Renal cortical epithelial cell (primary cell): Measurements from ENCODE around the gene VSIR. TPM values are rescaled to one million over a fixed set of nuclear protein-coding genes. Genes with fewer than 3 reads are reported as not detected.

Experiments
- DNase-seq: peaks from one replicate; pipeline ENCODE4 v3.0.0-alpha.2; 2011; ENCODE audit warnings: low read depth
- total RNA-seq: library from RNA; depleted of rRNA; stranded (reverse); fragments of >200 nt; gene quantifications from 2 replicates; pipeline ENCODE4 v1.2.3, GENCODE V29; 2014

Gene VSIR
- total RNA-seq, 1 donor from 2014 or later = 14.0 TPM

GRCh38 chr10:71747039-71747531 is 26.2 kb downstream of the VSIR start:
- no peak for DNase-seq

GRCh38 chr10:71746344-71747037 is 26.8 kb downstream of the VSIR start:
- DNase-seq = no peak

- DNase-seq = no peak
Measured at GRCh38 chr10:71745664-71746250, 27.6 kb downstream of the VSIR start.

- DNase-seq = no peak
Measured at GRCh38 chr10:71744897-71745663, 28.2 kb downstream of the VSIR start.

GRCh38 chr10:71743866-71744265 is 29.5 kb downstream of the VSIR start:
- no peak for DNase-seq

- DNase-seq = no peak
Measured at GRCh38 chr10:71743089-71743838, 30.1 kb downstream of the VSIR start.

- DNase-seq = no peak
Measured at GRCh38 chr10:71742301-71743088, 30.8 kb downstream of the VSIR start.

GRCh38 chr10:71741671-71742070 is 31.6 kb downstream of the VSIR start:
- no peak for DNase-seq

GRCh38 chr10:71741029-71741428 is 32.3 kb downstream of the VSIR start:
- no peak for DNase-seq

- DNase-seq = peak; percentile 24
Measured at GRCh38 chr10:71740069-71740653, 33.2 kb downstream of the VSIR start.

GRCh38 chr10:71739358-71739900 is 33.9 kb downstream of the VSIR start:
- DNase-seq = no peak

- DNase-seq = no peak
Measured at GRCh38 chr10:71737834-71738197, 35.5 kb downstream of the VSIR start.

- DNase-seq = no peak
Measured at GRCh38 chr10:71737001-71737833, 36.1 kb downstream of the VSIR start.

GRCh38 chr10:71736570-71736952 is 36.8 kb downstream of the VSIR start:
- no peak for DNase-seq

GRCh38 chr10:71735709-71736569 is 37.4 kb downstream of the VSIR start:
- DNase-seq = no peak

- no peak for DNase-seq
Measured at GRCh38 chr10:71734797-71735196, 38.5 kb downstream of the VSIR start.

GRCh38 chr10:71731791-71732190 is 41.5 kb downstream of the VSIR start:
- DNase-seq = no peak

GRCh38 chr10:71729161-71729636 is 44.1 kb downstream of the VSIR start:
- peak; percentile 80 for DNase-seq
